GM19025 (cell line): ENCODE results near the gene CUEDC1.

Experiments
- ATAC-seq: cut with Tn5 transposase; IDR thresholded peaks from one replicate; pipeline ENCODE4 v1.9.1; 2021; ENCODE audit warnings: mild to moderate bottlenecking, low read depth, moderate library complexity; ENCODE audit not compliant: unreplicated experiment

CUEDC1 gene, protein sequence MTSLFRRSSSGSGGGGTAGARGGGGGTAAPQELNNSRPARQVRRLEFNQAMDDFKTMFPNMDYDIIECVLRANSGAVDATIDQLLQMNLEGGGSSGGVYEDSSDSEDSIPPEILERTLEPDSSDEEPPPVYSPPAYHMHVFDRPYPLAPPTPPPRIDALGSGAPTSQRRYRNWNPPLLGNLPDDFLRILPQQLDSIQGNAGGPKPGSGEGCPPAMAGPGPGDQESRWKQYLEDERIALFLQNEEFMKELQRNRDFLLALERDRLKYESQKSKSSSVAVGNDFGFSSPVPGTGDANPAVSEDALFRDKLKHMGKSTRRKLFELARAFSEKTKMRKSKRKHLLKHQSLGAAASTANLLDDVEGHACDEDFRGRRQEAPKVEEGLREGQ

DNA sequence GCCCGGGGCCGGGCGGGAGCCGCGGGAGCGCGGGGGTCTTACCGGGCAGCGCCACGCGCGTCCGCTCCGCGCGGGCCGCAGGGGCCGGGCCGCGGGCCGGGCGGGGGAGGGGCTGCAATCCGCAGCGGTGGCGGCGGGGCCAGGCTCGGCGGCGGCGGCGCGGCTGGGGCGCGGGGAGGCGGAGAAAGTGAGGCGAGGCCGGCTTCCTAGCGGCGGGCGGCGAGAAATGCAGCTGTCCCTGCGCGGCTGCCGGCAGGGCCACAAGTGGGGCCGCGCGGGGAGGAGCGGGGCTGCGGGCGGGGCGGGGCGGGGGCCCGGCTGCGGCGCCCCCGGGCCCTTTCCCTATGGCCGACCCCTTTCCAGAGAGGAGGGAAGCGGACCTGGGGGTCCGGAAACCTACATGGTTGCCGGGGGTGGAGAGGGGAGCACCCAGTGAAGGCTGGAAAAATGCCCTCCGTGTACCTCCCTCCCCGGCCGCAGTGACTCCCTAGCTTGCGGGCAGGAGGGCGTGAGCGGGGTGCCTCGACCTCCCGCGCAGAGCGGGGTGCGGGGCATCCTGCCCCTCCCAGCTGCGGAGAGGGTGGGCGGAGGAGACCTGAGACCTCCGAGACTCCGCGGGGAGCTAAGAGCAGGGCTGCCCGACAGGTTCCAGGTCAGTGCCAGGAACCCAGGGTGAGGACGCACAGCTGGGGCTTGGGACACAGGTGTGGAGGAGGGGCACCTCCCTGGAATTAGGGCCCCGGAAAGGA lies at the start of gene CUEDC1:
Gene CUEDC1 (minus strand): TSS at position 230 of the 749 bp plus-strand sequence. CDS start 69,848 bp downstream, outside the sequence.
- ATAC-seq: peak; percentile 48

DNA sequence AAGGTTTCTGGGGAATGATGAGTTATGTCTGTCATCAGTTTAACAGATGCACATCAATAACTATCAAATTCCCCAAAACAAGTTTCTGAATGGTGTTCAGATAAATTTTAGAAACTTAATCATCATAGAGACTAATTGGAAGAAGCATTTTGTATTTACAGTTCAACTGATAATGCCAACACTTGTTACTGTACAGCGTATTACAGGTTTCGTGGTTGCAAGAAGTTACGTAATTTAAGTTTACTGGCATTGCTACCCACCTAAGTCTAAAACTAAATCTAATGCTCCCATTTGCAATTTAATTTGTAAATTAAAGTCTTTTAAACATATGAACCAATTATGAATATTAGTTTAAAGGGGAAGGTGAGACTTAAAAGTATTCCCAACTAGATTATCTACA lies 48.8 kb upstream of the CUEDC1 start:
- no peak for ATAC-seq

DNA sequence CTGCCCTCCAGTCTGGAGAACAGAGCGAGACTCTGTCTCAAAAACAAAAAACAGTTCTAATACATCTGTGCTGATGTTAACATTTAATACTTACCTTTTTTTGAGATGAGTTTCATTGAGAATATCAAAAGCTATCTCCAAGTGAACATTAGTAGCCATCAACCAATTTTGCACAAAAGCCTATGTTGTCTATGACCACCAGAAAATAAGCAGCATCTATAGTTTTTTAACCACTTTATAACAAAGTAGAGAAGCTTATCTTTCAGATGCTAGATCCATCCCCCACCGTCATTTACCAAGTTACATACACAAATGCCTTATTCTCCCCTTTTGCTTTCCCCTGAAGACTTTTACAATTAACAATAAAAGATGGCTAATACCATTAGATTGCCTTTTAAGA lies 47.8 kb upstream of the CUEDC1 start:
- no peak for ATAC-seq

DNA sequence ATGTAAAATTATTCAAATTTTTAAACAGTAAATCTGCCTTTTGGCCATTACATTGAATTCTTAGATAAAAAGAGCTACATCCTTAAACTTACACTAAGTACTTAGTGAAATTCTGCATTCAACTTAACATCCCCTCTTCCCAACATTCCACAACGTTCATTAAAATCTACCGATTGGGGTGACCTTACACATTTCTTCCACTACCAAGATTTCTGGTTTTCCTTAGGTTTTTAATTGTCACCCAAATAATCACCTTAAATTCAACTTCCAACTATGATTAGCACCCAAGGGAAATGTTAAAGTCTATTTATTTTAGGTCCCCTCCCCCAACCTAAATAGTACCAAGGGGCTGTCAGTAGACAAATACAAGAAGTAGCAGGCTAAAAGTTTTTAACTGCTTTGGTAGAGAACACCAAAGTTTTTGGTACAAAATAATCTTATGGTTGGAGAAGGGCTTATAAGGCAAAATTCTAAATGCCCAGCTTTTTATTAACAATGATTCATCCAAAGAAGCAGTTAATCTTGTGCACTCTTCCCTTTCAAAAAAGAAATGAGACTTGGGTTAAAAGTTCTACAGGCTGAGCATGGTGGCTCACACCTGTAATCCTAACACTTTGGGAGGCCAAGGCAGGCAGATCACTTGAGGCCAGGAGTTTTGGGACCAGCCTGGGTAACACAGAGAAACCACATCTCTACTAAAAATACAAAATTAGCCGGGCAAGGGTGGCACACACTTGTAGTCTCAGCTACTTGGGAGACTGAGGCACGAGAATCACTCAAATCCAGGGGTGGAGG lies 47.1 kb upstream of the CUEDC1 start:
- ATAC-seq: no peak

DNA sequence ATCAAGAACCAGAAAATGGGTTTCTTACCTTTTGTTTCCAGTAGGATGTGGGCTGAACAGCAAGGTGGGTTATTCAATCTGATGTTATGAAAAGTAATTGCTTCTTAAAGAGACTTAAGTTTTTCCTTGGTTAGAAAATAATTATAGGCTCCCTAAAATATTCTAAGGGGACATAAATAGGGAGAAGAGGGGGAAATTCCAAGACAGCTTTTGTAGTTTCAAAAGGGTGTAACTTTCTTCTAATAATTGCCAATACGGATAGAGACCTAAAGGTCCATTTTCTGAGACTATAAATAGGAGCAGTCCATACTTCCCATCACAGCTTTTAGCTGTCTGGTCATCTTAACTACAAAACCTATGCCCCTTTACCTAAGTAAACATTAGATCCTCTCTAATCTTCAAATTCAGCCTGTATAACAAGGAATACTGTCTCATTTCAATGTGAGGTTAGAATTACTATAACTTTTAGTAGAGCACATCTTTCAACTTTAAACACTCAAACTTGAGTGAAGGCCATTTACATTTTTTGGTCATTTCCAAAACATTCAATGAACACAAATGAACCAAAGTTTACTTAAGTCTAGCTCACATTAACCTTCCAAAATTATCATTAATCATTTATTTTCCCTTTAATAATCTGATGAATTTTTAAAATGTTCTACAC lies 46.4 kb upstream of the CUEDC1 start:
- ATAC-seq: no peak

DNA sequence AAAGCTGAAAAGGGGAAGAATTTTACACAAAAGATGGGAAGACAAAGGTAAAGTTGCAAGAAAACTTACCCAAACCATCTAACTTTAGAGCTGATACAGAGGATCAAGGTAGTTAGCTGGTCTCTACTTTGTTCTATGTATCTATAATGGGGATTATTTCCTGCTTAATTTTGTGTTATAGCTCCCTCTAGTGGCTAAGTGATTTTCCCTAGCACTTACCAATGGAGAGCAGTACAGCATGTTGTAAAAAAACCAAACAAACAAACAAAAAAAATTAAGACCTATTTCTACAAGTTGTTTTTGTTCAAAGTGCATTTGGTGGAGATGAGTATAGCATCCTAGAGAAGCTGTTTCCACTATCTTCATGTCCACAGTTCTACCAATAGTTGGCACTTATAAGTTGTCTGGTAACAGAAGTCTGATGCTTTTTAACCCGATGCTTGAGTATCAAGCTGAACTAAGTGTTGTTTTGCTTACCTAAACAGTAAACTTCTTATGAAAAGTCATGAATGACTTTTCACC lies 44.3 kb upstream of the CUEDC1 start:
- ATAC-seq: no peak

DNA sequence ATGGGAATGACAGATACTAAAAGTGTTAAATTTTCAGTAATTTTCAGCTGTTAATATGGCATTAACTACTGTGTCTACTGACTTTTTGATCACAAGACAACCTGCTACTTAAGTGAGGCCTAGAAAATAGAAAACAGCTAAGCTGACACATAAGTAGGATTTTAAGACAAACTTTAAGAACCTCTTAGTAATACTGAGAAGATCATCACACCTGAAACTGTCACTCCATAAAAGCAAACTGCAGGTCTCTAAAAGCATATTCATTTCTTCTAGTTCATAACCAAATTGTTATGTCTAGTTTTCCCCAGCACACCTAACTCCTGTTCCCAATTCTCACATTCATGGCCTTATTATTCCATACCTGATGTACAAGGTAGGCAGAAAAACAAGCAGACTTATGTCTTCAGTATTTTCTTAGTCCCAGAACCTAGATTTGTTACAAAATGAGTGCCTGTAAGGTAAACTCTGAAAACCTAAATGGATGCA lies 43.8 kb upstream of the CUEDC1 start:
- no peak for ATAC-seq

DNA sequence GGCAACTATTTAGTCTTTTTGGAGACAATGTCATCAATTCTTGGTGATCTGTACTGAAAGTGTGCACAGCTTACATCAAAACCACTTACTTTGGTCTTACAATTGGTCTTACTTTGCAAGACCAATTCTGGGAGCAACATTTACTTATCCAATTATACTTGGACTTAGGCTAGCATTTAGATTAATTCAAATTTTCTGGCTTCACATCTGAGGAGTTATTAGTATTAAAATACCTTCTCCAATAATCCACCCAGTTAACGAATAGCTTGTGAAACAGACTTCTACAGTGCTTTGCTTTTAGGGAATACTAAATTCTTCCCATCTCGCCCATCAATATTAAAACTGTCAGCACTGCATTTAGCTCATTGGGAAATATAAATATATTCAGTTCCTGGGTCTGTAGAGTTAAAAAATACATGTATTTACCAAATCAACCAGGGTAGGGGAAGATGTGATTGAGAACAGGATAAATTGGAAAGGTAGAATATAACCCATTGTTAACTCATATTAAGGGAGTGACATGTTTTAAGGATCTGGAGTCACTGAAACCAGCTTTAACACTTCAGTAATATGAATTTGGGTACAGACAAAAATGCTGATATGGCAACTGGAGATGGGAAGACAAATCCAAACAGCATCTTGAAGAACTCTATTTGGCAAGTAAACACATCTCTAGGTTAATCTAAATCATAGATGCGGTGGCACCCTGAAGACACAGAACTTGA lies 42.0 kb upstream of the CUEDC1 start:
- ATAC-seq: no peak

DNA sequence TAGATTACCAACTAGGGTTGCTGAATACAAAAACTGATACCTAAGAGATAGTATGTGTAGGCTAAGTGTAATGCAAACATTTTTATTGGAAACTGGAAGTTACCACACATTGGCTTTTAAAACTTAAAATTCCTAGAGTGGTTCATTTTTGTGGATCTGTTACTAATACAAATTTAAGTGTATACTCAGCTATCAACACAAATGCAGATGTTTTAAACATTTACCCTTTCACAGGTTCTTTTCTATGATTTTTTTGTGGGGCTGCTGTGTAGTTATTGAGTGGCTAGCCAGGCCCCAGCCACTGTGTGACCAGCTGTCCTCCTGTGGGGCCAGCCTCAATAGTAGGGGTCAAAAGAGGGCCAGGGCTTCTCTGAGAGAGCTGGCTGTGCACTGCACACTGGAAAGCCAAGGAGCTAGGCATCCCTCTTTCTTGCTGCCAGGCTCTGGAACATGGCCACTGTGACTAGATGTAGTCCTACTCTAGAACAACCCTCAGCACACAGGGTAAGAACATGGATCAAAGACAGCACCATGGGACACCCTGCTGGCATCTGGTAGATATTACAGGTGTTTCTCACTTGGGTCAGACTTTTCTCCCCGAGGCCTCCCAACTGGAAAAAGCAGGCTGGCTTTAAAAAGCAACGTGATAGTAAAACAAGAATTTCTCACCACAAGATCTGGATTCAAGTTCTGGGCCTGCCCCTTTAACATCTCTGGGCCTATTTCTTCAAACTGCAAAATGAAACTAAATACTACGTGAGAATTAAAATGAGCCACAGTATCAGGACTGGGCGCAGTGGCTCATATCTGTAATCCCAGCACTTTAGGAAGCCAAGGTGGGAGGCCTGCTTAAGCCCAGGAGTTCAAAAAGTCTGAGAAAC lies 40.1 kb upstream of the CUEDC1 start:
- ATAC-seq: no peak

DNA sequence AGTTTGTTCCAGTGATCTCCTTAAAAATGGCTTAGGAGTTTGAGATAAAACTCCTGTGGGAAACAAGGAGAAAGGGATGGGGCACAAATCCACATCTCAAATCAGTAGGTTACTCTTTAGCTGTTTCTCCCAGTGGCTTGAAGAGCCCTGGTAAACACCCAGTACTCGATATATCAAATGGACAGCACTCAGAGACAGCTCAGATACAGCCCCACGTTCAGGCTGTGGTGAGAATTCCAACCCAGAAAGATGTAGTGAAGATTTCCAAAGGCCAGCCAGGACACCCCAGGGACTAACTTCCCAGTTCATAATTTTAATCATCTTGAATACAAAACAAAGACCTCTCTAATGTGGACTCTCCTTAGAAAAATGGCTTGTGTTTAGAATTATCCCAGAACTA lies 39.2 kb upstream of the CUEDC1 start:
- no peak for ATAC-seq

DNA sequence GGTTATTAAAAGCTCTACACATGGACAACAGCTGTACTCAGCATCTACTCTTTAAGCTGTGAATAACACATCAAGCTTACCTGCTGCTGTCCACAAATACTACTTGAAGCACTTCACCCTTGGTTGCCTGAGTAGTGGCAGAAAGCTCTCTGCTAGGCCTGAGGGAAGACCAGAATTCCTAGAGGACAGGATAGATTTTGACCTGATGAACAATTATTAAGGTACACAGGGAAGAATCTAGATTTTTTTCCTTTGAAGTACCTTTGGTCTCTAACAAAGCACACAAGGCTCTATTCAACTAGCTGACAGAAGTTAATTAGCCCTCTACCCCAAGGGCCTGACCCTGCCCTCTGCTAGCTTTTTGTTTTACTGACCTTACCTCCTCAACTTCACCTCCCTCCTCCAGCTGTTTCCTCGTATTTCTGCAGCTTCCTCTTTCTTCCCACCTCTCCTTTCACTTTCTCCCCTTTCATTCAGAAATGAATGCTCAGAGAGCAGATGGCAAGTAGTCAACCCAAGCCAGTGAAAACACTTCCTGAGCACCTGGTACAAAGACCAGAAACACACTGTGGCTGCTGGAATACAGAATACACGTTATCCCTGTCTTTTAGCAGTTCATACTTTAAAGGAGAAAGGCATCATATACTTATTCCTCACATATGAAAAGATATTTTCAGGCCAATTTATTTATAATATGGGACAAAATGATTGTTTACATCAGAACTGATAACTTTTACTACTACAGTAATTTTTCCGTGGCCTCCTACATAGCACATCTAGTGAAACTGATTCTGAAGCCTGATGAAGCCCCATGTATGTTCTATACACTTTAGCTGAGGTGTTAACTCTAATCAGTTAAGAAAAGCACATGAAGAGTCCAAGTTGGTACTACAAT lies 38.5 kb upstream of the CUEDC1 start:
- no peak for ATAC-seq

DNA sequence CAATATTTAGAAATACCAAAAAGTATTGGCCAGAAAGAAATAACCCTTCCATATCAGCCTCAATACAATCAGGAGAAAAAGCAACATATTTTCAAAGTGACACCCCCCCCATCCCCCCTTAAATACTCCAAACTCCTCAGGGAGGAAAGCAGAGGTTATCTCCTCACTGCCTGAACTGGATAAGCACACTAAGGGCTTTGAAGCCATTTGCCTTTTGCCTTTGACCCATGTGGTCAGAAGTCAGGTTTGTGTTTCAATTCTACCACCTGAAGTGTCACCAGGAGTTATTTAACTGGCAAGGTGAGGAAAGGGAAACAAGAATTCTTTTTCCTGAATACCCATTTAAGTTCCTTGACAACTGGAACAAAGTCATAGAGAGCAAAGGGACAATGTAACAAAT lies 36.3 kb upstream of the CUEDC1 start:
- no peak for ATAC-seq

DNA sequence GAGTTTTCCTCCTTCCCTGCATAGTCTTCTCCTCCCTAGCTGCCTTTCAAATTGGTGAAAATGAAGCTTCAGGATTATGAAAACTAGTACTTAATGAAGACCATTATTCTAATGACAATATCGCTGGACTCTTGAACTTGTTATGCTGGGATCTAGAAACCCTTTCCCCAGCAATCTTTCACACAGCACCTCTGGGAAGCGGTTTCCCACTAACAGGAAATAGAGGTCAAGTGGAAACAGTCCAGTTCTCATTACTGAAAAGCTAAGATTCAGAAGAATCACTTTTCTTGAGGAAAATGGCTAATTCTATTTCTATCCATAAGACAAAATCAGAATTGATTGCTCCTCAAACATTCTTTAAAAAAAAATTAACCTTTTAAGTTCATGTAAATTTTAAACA lies 34.8 kb upstream of the CUEDC1 start:
- no peak for ATAC-seq

DNA sequence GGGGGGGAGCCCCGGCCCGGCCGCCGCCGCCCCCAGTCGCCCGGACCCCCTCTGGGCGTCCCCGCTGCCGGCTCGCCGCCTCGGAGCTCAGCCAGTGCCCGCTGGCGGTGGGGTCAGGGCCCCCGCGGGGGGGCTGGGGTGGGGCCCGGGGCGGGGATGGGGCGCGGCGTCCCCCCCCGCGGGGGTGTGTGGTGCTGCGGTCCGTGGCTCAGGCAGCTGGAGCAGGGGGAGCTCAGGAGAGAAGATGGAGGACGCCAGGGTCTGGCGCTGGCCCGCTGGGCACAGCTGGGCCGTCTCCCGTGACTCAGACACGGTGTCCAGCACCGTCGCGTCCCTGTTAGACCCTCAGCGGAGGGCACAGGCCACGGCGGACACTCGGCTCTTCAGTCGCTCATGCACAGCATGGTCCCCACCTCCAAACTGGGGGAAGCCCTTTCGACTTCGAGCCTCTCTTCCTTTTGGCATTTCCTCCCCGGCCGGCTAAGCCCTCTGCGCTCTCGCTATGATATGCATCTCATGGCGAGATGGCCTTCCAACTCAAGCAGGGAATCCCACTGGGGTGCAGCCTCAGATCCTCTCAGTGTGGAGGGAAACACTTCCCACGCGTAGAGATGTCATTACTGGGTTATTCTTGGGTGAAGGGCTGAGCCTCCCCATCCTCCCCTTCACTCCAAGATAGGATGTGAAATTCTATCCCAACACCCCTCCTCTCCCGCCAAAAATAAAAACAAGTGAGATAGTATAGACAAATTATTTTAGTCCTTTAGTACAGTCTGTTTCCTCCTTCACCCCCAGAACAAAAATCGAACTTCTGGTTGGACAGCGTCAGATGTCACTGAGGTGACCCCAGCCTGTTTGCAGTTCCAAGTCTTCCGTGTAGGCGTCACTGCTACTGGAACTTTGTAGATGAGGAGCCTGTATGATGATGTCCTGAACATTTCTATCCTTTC lies 33.4 kb upstream of the CUEDC1 start:
- peak; percentile 83 for ATAC-seq

DNA sequence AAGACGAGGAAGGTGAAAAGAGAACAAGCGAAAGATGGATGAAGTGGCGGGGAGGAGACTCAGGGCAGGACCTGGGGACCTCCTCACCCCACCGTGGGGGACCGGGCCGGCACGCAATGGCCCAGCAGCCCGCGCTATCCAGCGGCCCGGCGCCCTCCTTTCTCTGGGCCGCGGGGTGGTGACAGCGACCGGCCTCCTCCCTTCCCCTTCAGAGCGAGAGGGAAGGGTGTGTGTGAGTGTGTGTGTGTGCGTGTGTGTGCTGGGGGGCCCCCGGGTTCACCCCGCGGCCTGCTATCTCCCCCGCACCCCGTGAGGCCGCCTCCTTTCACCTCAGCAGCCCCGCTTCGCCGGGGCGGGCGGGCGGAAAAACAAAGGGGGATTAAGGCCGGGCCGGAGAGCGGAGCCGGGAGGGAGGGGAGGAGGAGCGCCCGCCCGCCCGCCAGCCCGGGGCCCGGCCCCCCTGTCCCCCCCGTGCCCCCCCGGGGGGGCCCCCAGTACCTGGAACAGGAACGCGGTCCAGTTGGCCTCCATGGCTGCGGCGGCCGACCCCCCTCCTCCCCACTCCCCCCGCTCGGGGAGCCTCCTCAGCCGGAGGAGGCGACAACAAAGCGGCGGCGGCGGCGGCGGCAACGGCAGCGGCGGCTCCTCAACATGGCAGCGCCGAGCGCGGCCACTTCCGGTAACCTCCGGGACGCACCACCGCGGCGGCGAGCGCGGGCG lies 32.5 kb upstream of the CUEDC1 start, which contains the start of gene VEZF1:
Gene VEZF1 (minus strand): TSS at position 674 of the 720 bp plus-strand sequence. CDS start 143 bp downstream, at position 531.
- peak; percentile 68 for ATAC-seq
